Muscle of arm (tissue), 12 donors: ENCODE data around the gene TMEM132D. TPM values are rescaled to one million over a fixed set of nuclear protein-coding genes. Genes with fewer than 3 reads are reported as not detected.
A peak's percentile ranks its signal among the peaks of the same experiment; 100 is the strongest.

Experiments
- DNase-seq: peaks from one replicate; pipeline ENCODE4 v3.0.0-alpha.2; 2013
- polyA plus RNA-seq, 12 donors: library from polyadenylated mRNA; unstranded; fragments of 120-200 nt; gene quantifications; one replicate each; pipeline ENCODE4 v1.2.1, GENCODE V29; 2013; ENCODE audit not compliant: insufficient read length in 12 of 12

TMEM132D gene
- polyA plus RNA-seq, 12 donors = 0.30 to 1.0 (median 0.59) TPM; not detected in 2

- DNase-seq = no peak
Observed at GRCh38 chr12:129102233-129102632, 801.6 kb downstream of the TMEM132D start.

DNA sequence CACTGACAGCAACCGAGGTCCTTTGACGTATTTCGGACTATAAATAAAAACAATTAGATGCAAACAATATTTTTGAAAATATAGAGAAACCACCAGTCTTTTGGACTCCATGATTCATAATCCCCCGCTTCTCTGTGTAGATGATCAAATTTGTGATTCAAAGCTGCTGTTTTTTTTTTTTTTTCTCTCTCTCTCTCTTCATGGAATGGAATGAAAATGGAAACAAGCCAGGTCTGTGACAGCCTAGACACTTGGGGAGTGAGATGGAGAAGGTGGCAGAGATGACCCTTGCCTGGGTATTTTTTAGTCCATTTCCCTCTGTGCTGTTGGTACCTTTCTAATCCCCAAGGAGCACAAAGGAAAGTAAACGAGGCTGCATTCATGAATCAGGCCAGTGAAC lies 802.0 kb downstream of the TMEM132D start:
- no peak for DNase-seq

DNA sequence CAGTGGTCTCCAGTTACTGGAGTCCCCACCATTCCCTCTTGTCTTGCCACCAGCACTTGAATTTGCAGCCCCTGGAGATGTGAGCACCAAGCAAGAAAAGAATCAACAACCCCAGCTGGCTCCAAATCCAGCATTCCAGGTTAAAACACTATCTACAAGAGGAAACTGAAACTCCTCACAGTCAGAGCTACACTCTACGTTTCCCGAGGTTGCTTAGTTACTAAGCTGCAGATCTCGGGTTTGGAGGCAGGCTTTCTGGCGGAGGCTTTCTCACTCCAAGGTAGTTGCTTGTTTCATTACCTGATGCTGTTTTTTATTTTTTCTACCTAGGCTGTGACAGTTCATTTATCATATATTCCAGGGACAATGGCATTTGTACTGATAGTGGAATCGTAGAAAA lies 802.4 kb downstream of the TMEM132D start:
- no peak for DNase-seq

- DNase-seq = no peak
Observed at GRCh38 chr12:129097451-129097850, 806.4 kb downstream of the TMEM132D start.

DNA sequence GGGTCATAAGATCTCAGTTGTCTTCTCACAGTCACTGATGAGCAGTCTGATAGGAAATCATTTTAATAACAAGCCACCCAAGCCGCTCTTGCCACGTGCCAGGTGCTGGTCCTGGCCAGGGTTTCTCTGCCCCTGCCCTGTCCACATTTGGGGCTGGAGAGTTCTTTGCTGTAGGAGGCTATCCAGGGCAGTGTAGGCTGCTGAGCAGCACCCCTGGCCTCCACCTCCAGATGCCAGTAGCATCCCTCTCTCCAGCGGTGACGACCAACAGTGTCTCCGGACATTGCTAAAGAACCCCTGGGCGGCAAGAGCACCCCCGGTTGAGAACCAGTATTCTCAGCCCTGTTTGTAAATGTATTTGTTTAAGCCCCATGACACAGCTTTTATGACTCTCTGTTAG lies 806.9 kb downstream of the TMEM132D start:
- no peak for DNase-seq

DNA sequence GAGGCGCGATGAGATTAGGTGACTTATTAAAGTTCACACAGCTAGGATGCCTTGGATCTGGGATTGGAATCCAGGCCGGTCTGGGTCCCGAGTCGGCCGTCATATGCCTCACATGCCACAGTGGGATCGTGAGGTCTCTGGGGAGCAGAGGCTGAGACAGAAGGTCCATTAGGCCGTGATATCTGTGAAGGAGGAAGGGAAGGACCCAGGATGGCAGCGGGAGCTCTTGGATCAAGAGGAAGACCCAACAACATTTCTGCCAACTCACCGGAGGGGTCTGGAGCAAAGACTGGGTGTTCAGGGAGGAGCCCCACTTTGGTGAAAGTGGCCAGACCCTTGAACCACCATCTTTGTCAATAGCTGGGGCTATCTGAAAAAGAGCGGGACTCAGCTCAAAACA lies 807.6 kb downstream of the TMEM132D start:
- DNase-seq = no peak

DNA sequence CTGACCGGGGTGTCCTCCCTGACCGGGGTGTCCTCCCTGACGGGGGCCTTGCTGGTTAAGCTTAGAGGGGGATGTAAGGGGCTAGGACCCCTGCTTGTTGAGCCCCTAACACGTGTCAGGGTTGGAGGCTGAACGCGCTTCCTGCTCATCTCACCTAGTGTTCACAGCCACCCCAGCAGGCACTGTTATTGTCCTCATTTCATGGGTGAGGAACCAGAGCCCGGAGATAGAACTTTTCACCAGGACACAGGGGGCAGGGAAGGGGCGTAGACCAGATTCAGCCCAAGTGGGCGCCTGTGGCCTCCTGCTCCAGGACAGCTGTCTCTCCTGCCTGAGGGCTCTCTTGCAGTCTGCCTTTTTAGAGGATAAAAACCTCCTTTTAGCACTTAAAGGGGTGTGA lies 814.2 kb downstream of the TMEM132D start:
- DNase-seq = no peak

GRCh38 chr12:129084875-129085826 lies 818.7 kb downstream of the TMEM132D start:
- no peak for DNase-seq

GRCh38 chr12:129083121-129083840 lies 820.5 kb downstream of the TMEM132D start:
- DNase-seq = no peak

DNA sequence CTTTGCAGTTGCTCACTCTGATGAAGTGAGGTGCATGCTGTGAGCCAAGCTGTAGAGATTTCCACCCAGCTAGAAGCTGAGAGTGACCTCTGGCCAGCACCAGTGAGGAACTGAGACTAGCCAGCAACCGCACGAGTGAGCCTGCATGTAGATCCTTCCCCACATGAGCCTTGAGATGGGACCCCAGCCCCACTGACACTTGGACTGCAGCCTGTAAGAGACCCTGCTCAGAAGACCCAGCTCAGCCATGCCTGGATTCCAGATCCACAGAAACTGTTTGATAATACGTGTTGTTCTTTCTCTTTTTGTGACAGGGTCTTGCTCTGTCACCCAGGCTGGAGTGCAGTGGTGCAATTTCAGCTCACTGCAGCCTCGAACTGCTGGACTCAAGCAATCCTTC lies 821.4 kb downstream of the TMEM132D start:
- no peak for DNase-seq

DNA sequence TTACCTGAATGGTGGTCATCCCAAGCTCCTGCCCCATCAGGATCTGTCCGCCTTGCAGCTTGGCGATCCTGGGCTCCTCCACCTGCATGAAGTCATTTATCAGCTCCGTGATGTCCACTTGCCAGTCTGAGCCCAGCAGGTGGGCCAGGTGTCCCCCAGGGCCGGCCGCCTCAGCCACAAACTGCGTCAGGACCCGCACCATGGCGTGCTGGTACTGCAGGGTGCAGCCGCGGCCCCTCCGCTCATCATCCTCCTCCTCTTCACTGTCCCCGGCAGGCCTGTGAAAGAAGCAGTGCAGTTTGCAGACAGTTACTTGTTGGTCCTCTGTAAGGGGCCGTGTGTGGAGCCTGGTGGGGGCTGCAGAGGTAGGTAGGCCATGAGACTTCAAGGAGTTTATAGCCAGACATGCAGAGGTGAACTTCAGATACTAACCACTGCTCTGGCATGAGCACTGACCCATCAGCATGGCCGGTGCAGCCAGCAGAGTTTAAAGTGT lies 822.0 kb downstream of the TMEM132D start:
- no peak for DNase-seq

DNA sequence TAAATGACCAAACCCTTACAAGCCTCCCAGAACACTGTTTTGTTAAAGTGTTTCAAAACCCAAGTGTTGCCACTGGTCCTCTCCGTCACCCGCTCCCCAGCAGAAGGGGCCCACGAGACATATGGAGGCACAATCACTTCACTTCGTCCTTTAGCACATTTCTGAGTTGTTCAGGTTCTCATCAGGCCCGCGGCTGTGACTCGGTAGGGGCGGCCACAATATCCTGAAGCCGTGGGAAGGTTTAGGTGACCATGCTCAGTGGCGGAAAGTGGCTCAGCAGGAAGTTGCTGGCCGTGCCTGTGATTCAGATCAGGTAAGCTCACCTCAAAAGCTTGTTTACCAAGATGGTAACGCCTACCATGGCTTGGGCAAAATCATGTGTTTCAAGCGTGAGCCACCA lies 823.0 kb downstream of the TMEM132D start:
- DNase-seq = no peak

- DNase-seq = no peak
Observed at GRCh38 chr12:129080391-129080790, 823.4 kb downstream of the TMEM132D start.

DNA sequence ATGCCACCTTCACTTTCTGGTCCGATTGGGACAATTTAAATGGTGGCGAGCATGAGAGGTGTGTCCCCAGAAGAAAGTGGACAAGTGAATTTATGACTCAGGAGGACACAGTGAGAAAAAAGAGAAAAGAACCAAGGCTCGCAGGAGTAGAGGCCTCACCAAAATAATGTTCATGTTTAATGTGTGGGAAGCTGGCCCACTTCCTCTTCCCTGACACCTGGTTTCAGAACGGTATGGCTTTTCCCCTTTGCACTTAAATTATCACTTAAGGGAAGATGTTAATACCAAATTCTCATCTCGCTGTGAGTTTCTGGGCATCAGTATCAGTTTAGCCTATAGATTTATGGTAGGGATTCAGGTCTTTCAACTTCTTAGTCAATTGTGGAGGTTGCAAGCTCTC lies 824.1 kb downstream of the TMEM132D start:
- no peak for DNase-seq

DNA sequence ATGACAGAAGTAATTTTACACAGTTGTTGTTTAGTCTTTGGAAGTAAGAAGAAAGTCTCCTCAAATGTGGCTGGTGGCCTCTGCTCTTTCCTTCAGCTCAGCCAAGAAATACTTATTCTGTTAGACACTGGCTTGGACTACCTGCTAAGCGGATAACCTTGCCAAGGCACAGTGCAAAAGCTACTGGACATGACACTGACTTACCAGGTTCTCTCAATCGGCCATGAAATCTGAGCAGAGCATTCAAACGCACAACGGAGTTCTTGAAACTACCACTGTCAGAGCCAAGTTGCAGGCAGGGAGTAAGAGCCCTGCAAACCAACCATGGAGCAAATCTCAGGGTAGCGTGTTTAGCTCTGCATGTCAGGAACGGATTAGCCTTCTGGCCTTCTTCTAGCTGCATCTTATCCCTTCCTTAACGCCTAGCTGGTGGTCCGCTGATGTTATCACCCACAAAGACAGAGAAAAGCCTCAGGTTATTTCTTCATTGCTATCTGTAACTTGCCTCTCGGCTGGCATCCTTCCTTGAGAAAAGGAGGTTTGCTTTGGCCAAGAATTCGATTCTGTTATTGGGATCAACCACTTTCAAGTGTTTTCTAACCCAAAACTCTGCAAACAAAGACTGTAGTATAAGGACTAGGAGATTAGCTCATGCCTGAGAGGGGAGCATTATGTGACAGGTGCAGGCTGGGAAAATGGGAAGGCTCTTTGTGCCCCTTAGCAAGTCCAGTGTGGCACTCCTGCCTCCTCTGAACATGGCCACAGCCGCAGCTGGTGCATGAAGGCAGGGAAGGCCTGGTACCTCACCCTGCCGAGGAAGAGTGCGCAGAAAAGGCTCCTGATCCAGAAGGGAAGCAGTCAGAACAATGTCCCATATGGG lies 827.1 kb downstream of the TMEM132D start:
- DNase-seq = no peak

- DNase-seq = peak; percentile 38
Observed at GRCh38 chr12:129075460-129076208, 828.2 kb downstream of the TMEM132D start.

DNA sequence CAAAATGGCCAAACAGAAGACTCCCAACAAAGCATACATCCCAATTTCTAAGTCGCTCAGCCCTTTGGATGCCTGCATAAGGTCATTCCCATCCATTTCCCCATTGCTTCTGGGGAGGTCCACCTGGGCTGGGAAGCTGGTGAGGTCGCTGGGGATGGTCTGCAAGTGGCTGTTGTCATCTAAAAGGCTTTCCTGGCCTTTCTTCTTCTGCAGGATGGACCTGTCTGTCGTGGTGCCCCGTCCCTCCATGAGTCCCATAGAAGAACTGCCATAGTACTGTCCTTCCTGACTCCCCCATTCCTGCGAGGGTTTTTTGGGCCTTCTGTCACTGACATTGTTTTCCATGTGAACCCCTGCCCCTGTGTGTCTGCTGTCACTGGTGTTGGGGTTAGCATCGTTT lies 829.4 kb downstream of the TMEM132D start:
- DNase-seq = no peak

- DNase-seq = no peak
Observed at GRCh38 chr12:129073157-129073915, 830.5 kb downstream of the TMEM132D start.

- DNase-seq = no peak
Observed at GRCh38 chr12:129071362-129071761, 832.5 kb downstream of the TMEM132D start.

- DNase-seq = no peak
Observed at GRCh38 chr12:129069886-129070285, 833.9 kb downstream of the TMEM132D start.
